GM12891 (cell line): Measurements from ENCODE around the gene CDS2.

Source experiments
- PAX5 ChIP-seq: IDR thresholded peaks from 2 replicates; pipeline ENCODE4 v1.6.1; 2011; ENCODE audit warnings: low read length, moderate library complexity, mild to moderate bottlenecking; ENCODE audit not compliant: insufficient read depth, severe bottlenecking
- POLR2A ChIP-seq: IDR thresholded peaks from 2 replicates; pipeline ENCODE4 v1.6.1; 2011; ENCODE audit warnings: low read depth, low read length, control low read depth
- POLR2AphosphoS5 ChIP-seq: IDR thresholded peaks from 2 replicates; pipeline ENCODE4 v1.6.1; 2011; ENCODE audit warnings: low read depth, low read length, control low read depth
- POU2F2 ChIP-seq: IDR thresholded peaks from 2 replicates; pipeline ENCODE4 v1.6.1; 2011; ENCODE audit warnings: low read depth, mild to moderate bottlenecking, control low read depth, low read length, moderate library complexity
- SPI1 ChIP-seq: IDR thresholded peaks from 2 replicates; pipeline ENCODE4 v1.6.1; 2011; ENCODE audit warnings: low read depth, low read length, control low read depth
- TAF1 ChIP-seq: IDR thresholded peaks from 2 replicates; pipeline ENCODE4 v1.6.1; 2011; ENCODE audit warnings: low read depth, low read length, control low read depth

DNA sequence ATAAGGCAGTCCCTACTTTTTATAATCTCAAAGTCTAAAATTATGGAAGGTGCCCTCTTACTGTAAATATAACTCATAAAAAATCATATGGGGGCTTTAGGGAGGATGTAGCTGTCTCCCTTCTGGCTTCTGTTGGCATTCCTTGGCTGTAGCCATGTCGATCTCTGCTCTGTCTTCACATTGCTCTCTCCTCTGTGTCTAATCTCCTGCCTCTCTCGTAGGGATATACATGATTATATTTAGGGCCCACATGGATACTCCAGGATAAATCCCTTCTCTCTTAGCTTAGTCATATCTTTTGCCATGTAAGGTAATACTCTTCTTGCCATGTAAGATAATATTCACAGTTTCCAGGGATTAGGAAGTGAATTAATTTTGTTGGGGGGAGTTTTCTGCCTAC lies 28.6 kb downstream of the CDS2 start:
- TF ChIP-seq TAF1: no peak
- no peak for TF ChIP-seq POLR2A
- TF ChIP-seq PAX5: no peak
- no peak for TF ChIP-seq POLR2AphosphoS5
- TF ChIP-seq SPI1: no peak
- TF ChIP-seq POU2F2: no peak
